Measurements from ENCODE around the gene SPOCK1.
A peak's percentile ranks its signal among the peaks of the same experiment; 100 is the strongest.

The SPOCK1 gene

DNA sequence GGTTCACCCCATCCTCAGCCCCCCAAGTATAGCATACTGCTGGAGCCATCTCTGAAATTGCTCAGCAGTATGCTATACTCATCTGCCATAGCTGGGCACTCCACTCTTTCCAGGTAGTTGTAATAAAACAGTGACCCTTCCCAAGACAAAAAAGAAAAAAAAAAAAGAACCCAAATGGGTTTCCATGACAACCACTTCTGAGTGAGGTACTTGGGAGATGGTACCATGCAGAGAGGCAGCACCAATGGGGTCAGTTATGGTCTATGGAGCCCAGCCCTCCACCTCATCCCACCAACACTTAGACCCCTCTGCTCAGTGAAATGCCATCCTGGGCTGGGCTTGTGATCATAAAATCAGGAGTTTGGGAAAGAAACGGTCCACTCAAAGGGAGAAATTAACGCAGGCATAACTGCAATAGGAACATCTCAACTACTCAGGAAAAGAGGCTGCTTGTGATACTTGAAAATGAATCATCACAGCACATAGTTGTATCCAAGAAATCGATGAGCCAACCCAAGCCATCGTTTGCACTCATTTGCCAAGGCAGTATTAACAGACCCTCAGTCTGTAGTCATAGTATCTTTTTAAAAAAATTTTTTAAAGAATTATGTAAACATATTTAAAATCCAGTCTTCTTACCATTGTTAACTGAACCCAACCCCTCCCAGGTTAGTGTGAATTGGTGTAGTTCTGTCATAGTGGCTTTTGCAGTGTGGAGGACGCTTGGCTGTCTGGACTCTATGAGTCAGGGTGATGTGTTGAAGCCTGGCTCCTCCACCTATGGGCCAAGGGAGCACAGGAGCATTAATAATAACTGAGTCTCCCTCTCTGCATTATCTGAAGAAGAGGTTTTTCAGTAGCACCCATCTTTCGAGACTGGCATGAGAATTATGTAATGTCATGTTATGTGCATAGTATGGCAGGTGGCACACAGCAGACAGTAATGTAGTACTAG, 402.7 kb downstream of the SPOCK1 start:
- peak; percentile 33 for DNase-seq

DNA sequence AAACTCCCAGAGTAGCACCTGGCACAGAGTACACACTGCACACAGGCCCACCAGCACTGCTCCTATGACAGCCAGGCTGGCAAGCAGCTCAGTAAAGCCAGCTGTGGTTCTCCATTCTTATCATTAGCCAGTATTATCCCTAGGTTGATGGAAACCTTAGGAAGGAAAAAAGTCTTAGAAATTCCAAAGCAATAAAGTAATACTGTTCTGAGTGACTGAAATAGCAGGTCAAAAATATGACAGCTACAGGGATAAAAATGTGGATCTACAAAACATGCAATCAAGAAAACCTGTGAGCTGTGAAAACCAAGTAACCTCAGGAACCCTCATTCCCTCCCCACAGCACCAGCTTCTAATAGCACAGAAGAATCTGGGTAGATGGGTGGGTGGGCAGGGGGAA, 403.5 kb downstream of the SPOCK1 start:
- DNase-seq = peak; percentile 19

DNA sequence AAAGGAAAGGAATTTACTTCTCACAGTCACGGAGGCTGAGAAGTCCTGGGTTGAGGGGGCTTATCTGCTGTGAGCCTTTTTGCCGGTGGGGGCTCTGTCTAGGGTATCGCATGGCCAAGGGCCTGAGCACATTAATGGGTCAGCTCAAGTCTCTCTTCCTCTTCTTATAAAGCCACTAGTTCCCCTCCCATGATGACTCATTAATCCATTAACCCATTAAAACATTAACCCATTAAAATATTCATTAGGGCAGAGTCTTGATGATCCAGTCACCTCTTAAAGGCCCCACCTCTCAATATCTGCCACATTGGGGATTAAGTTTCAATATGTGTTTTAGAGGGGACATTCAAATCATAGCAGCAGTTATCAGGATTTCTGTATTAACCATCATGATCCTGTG, 406.3 kb downstream of the SPOCK1 start:
- DNase-seq = no peak

DNA sequence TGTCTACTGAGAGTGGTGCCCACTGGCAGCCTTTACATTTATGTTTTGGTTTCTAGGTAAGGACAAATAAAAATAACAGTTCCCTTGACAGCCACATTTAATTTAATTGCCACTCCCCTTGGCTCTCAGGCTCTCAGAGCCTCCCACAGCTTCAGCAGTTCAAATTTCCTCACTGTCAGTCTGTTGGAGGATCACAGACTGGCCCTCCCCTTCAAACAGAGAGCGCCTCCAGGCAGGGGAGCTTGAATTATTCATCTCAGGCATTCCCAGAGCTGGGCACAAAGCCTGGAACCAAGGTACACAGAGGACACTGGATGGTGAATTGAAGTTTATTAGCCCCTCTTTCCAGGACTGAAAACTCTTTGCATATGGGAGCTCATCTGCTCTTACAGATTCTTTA, 407.7 kb downstream of the SPOCK1 start:
- no peak for DNase-seq

DNA sequence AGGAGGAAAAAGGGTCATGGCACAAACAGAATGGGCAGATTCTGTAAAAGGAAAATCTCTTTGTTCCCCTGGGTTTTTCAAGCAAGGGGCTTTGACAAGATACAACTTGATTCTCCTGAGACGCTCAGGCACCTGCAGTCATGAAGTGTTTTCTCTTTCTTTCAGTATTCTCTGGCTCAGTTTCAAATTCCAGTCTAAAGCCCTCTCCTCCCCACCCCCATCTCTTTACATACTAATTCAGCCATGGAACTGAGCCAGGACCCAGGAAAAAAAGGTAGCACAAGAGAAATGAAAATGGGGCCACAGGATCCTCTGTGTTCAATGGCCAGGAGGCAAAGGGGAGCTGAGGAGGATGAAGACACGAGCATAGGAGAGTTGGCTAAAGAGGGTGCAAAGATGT, 408.4 kb downstream of the SPOCK1 start:
- DNase-seq = no peak

DNA sequence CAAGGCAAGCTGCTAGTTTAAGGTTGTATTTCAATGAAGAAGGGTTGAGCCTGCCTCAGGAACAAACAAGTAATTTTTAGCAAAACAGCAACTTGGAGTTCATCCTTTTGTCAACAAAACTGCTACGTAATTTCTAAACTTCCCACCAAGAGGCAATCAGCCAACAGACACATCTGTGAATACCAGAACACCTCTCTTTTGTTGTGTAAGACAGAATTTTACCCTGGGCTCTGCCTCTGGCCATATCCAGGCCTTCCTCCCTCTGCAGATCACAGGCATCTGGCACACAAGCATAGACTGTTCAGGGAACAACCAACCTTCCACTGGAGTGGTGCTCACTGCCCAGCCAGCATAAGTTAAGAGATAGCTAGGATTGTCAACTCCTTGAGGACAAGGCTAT, 409.0 kb downstream of the SPOCK1 start:
- DNase-seq = no peak

DNA sequence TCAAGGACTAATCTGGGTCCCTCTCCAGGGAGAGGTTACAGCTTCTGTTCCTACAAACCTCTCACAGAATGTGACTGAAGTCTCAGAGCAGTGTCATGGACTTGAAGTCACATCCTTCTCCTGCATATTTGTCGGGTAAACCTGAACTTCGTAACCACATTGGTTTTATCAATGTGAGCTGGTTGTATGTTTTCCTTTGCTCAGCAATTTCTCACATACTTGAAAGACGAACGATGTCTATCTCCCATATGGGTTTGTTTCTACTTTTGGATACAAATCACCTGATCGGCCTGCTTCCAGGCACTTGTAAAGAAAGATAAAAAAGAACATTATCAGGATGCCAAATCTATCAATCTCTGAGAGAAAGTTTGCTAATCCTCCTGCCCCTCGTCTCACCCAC, 411.0 kb downstream of the SPOCK1 start:
- no peak for DNase-seq

DNA sequence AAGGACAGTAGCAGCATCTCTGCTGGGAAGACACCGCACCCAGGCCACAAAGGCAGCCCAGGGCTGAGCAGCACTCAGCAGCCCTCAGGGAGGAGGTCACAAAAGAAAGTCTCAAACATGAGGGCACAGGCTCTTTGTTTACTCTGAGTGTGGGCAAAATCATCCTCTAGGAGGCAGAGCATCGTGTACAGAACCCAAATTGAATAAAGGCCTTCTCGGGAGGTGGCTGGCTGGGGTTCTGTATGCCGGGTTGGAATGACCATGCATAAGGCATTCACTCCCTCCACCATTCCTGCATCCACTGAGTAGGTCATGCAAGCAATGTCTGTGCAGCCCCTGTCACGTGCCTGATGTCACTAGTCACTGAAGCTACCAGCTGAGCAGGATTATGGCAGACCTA, 412.8 kb downstream of the SPOCK1 start:
- no peak for DNase-seq

DNA sequence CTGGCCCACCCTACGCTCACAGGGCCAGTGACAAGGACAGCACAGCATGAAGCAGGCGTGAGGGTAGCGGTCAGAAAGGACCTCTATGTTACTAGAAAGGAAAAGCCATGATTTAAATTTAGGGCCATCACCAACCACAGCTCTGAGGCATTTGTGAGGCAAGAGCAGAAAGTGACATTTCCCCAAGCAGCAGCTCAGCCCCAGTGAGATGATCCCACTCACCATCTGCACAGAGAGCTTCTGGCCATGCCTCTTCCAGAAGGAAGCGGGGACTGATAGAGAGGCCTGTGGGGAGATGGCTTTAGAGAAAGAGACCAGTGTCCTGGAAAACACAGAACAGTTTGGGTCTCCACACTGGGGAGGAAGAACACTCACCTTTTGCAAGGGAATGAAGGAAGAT, 413.9 kb downstream of the SPOCK1 start:
- DNase-seq = no peak

DNA sequence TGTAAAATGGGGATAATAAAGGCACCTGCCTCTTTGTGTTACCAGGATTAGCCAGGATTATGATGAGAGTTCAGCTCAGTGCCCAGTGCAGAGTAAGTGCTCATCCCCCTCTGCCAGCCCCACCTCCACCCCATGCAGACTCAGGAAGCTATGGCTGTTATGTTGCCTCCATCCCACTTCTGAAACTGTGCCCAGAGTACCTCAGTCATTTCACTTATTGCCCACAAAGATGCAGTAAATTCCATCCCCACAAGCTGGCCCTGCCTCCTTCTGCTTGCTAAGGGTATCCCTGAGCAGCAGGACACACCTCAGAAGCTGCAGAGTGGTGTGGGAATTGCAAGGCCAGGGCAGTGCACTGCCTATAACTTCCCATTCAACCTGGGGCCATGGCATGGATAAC, 415.1 kb downstream of the SPOCK1 start:
- DNase-seq = no peak

DNA sequence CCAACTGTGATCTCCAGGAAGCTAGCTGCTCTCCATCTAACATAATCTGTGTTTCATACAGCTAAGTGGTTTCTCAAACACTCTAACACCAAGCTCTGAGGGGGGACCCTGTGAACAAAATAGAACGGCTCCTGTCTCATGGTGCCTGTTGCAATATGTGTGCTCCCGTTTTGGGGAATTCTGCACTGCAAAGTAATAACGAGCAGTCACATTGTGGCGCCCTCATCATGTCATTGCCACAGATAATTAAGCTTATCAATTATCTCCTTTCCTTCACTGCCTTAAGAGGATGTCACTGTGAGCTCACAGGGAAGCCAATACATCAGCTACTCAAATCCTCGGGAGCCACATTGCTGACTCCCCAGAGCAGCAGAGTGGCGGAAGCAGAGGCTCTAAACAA, 416.2 kb downstream of the SPOCK1 start:
- DNase-seq = no peak

DNA sequence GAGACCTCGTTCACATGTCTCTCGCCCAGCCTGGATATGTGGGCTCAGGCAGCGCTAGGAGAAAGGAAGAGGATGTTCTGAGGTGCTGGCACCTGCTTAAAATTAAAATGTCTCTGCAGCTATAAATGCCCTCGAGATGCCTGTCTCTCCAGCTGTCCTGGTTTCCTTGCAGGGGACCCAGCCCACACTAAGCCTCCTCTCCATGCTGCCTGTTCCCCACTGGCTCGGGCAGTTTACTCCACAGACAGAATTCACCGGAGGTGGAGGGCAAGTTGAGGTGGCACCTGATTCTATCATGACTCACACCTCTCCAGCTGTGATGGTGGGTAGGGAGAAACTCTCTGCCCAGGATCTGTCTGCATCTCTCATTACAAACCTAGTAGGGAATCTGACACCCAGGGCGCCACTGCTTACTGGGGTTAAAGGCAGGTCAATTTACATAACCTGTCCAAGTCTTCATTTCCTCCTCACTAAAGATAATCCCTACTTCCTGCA, 420.9 kb downstream of the SPOCK1 start:
- no peak for DNase-seq

DNA sequence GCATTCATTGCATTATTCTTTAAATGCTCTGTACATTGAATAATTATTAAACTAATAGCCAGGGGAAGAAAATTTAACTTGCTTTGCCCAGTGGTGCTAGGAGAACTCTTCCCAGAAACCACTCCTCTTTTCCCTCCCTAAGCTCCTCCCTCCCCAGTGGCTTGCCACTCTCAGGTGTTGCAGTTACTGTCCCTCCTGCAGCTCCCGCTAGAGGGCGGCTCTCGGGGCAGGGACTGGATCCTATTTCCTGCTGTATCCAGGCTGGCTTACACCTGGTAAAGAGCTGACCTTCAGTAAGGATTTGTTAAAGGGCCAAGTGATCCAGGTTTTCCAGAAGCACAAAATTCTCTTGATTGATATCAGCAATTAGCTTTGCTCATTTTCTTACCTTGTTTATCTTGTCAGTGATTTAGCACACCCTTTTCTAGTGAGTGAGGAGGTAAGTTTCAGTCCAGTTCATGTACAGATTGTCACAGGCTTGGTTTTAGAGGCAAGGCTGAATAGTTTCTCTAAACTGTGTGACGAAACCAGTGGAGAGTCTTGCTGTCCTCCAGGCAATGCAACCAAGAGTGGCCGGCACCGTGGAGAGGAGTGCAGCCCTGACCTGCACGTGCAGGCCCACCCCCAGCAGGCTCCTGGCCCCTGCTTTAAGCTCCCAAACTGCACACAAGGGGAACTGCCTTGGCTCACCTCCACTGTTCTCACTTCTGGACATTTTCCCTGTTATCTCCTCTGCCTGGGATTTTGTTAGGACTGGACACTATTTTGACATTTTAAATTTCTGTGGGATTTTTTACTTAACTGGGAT, 423.8 kb downstream of the SPOCK1 start:
- DNase-seq = peak; percentile 25

DNA sequence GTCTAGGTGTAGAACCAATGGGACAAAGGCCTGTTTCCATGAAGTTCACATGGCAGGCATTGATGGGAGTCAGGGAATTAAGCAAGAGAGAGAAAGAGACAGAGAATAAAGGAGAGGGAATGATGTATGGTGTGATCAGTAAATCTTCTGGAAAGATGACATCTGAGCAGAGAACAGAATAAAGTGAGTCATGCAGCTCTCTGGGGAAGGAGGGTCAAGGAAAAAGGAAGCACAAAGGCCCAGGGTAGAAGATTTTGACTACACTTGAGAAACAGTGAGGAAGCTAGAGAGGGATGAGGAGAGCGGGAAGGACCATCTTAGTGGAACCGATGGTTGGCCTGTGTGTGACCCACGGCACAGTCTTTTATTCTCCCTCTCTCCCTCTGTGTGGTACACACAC, 425.9 kb downstream of the SPOCK1 start:
- peak; percentile 50 for DNase-seq

DNA sequence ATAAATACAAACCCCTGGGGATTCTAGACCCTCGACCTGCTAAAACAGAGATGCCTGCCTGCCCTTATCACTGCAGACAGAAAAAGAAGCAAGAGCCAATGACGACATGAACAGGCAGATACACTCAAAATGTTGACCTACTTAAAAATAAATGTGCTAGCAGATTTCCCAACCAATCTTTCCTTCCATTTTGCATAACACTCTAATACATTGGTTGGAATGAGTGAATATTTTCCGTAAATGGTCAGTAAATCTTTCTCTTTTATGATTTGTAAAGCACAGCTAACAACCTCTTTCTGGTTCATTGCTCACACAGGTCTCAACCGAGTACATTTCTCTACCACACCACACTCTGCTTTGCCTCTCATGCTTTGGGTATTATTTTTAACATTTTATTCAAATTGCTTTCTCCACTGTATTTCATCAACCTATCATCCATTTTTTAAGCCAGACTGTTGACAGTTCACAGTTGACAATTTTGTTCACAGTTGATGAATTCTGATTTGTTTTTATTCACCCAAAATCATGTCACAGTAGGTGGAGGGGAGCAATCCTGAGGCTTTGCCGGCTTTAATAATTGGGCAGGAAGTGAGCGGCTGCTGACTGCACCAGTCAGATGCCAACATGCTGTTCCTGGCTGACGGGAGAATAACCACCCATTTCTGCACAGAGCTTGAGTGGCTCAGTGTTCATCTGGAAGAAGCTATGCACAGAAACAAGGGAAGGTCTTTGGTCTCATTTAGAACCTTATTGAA, 426.6 kb downstream of the SPOCK1 start:
- no peak for DNase-seq

DNA sequence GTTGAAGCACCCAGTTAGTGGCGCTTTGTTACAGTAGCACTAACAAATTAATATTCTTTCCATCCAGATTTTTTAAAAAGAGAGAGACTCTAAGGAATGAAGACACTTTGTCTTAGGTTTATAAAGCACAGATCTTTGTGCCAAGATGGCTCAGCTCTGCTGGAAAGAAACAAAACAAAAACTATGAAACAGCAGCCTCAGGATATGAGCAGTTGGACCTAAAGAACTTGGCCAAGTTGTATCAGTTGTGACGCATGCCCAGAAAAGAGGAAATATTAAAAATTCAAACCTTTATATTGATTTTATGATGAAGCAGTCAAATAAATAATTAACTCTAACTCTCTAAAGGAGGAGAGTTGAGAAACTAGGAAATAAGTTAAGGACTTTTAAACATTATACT, 427.2 kb downstream of the SPOCK1 start:
- DNase-seq = no peak

DNA sequence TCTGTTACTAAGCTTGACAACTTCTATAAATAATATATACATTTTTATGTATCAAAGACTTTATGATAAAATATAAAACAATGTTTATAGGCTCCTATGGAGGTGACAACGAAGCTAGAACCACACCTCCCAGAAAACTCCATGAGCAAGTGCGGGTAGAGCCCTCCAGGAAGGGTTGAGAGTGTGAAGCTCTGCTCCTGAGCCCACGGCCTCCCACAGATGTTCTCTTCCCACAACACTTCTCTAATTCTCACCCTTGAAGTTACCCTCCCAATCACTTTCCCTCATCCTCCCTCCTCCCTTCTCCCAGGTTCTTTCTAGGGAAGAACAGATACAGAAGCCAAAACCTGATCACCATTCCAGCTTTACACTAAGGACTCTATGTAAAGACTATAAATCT, 427.6 kb downstream of the SPOCK1 start:
- no peak for DNase-seq

DNA sequence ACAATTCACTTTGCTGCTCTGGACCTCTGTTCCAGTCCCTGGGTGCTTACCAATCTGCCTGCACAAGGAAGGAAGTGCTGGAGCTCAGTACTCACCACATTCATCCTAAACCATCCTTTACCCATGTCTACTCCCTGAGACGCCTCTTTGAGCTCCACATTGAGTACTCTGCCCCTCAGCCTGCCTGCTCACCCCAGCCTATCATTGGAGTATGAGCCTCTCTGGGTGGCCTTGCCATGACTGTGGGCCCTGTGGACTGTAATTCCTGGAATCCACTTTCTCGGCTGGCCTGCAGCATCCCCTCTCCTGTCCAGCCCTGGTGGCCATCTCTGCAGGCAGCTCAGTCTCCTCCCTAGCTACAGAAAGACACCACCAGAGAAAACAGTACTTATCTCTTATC, 428.6 kb downstream of the SPOCK1 start:
- no peak for DNase-seq

DNA sequence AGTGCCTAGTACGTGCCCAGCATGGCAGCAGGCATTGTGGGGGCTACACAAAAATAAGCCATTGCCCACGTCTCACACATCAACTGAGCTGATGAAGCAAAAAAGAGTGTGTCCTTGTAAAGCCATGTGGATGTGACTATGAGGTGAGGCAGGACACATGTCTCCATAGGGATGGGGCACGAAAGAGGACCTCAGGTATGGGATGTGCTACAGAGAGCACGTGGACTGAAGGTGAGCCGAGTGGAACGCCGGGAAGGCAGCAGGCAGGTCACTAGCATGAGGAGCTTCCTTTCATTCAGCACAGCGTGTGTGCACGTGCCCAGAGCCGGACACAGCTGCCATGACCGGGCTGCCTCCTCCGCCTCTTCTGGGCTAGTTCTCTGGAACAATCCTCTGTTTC, 429.8 kb downstream of the SPOCK1 start:
- DNase-seq = no peak

DNA sequence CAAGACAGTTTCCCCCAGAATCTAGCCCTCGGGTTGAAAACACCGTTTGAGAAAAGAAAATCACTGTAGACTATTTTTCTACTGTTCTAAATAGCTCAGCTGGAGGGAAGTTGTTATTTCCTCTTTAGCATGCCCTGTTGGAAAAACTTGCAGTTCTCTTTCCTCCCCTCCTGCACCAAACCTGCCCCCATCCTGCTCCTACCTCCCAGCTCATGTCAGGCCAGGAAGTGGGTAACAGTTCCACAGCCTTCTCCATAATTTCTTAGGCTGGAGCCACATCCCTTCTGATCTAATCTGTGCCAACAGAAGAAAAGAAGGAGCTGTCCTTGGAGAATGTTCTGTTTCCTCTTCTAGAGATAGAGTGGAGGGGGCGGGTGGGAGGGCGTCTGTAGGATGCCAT, 437.7 kb downstream of the SPOCK1 start:
- no peak for DNase-seq

DNA sequence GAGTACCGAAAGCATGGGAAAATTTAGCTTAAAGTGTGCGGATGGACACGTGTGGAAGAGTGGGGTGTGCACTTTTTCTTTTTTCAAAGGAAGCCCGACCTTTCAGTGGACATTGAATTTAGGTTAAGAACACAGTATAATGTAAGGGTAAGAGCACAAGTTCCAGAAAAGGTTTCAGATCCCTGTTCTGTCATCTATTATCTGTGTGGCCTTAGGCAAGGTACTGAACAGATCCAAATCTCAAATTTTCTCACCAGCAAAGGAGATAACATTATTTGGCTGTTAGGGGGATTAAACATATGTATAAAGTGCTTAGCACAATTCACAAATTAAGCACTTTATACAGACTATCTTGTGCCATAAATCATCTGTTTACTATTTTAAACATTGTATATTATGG, 441.0 kb downstream of the SPOCK1 start:
- no peak for DNase-seq

DNA sequence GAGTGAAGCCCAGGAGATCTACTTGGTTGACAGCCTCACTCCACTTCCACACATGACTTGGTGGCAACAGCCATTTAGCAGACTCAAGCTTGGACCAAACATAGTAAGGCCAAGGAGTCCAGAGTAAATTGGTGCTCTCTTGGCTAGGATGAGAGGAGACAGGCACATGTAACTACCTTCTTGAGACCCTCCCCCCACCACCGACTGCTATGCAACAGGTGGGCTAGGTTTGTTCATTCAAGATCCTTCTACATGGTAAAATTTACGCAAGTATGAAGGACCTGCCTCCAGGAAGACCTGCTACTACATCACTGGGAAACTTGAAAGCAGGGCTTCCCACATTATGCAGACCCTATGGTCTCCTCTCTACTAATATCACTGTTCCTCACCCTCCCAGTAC, 442.4 kb downstream of the SPOCK1 start:
- no peak for DNase-seq

Measured in fibroblast of skin of abdomen (primary cell).